Endothelial cell (in vitro differentiated cells): ENCODE results near the gene PSMC6. TPM values are rescaled to one million over a fixed set of nuclear protein-coding genes. Genes with fewer than 3 reads are reported as not detected.
"Not testable (repeated sequence)": the region's sequence is repeated elsewhere in the genome, so short reads cannot be mapped to it uniquely, and the experiment has no call there.

Experiments used
- DNase-seq: peaks from one replicate; pipeline ENCODE4 v3.0.0; 2021; ENCODE audit warnings: low spot score
- H3K27ac Mint-ChIP-seq: one replicate; pipeline ENCODE4 v1.8.0; 2021; ENCODE audit warnings: mixed read lengths, inconsistent platforms; ENCODE audit not compliant: unreplicated experiment
- H3K27me3 Mint-ChIP-seq: one replicate; pipeline ENCODE4 v1.8.0; 2021; ENCODE audit warnings: mild to moderate bottlenecking, moderate library complexity, mixed read lengths, inconsistent platforms; ENCODE audit not compliant: unreplicated experiment
- H3K36me3 Mint-ChIP-seq: one replicate; pipeline ENCODE4 v1.8.0; 2021; ENCODE audit warnings: mild to moderate bottlenecking, low read depth, mixed read lengths, inconsistent platforms; ENCODE audit not compliant: unreplicated experiment
- H3K4me1 Mint-ChIP-seq: one replicate; pipeline ENCODE4 v1.8.0; 2021; ENCODE audit warnings: mild to moderate bottlenecking, mixed read lengths, inconsistent platforms; ENCODE audit not compliant: unreplicated experiment
- H3K4me3 Mint-ChIP-seq: one replicate; pipeline ENCODE4 v1.8.0; 2021; ENCODE audit warnings: mild to moderate bottlenecking, mixed read lengths, inconsistent platforms; ENCODE audit not compliant: unreplicated experiment
- H3K9me3 Mint-ChIP-seq: one replicate; pipeline ENCODE4 v1.8.0; 2021; ENCODE audit warnings: mixed read lengths, inconsistent platforms; ENCODE audit not compliant: unreplicated experiment
- total RNA-seq: library from RNA; stranded (reverse); fragmentation: NEBNext Ultra II Directional; extraction: Animal tissue kit (Norgen Biotek cat#: 25700); gene quantifications from one replicate; pipeline ENCODE4 v1.2.1, GENCODE V29; 2021; ENCODE audit not compliant: unreplicated experiment
- TF ChIP-seq, protein P1 (sequence below): fragments of 200-600 bp; sonication (generic); IDR thresholded peaks from one replicate; pipeline ENCODE4 v1.5.0; 2021; ENCODE audit warnings: antibody characterized with exemption; ENCODE audit not compliant: unreplicated experiment

The PSMC6 gene
- total RNA-seq, 1 donor from 2014 or later, result 75.7 TPM

GRCh38 chr14:52740751-52741150 lies 33.8 kb downstream of the PSMC6 start:
- H3K27me3 Mint-ChIP-seq, result no peaks in the 10 kb centered on the region
- no peaks in the 10 kb centered on the region for H3K9me3 Mint-ChIP-seq
- H3K36me3 Mint-ChIP-seq, result no peaks in the 10 kb centered on the region
- TF ChIP-seq, protein P1, sequence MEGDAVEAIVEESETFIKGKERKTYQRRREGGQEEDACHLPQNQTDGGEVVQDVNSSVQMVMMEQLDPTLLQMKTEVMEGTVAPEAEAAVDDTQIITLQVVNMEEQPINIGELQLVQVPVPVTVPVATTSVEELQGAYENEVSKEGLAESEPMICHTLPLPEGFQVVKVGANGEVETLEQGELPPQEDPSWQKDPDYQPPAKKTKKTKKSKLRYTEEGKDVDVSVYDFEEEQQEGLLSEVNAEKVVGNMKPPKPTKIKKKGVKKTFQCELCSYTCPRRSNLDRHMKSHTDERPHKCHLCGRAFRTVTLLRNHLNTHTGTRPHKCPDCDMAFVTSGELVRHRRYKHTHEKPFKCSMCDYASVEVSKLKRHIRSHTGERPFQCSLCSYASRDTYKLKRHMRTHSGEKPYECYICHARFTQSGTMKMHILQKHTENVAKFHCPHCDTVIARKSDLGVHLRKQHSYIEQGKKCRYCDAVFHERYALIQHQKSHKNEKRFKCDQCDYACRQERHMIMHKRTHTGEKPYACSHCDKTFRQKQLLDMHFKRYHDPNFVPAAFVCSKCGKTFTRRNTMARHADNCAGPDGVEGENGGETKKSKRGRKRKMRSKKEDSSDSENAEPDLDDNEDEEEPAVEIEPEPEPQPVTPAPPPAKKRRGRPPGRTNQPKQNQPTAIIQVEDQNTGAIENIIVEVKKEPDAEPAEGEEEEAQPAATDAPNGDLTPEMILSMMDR, result no peak
- peaks cover 15% of the 10 kb centered on the region for H3K4me1 Mint-ChIP-seq
- no peak overlapping the region for H3K4me3 Mint-ChIP-seq
- H3K27ac Mint-ChIP-seq, result no peak overlapping the region
- DNase-seq, result no peak

DNA sequence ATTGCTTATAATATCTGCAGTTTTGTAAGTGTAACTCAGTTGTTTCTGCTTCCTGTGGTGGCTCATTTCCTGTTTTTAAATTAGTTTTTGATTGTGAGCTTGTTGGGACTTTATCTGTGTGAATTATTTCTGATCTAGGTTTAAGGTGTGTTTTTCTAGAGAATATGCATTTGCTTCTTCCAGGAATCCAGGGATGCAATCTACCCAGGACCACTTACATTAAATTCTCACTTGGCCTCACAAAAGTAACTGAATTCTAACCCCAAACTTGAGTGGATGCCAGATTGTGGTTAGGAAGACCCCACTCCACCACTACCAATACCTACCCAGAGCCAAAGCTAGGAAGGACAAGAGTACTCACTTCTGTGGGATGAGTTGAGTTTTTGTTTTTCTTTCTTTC lies 34.9 kb downstream of the PSMC6 start:
- Mint-ChIP-seq H3K9me3 (no peaks in the 10 kb centered on the region), H3K4me1 (peaks cover 11% of the 10 kb centered on the region), H3K4me3 (no peak overlapping the region), H3K27ac (no peak overlapping the region), H3K27me3 (no peaks in the 10 kb centered on the region), H3K36me3 (no peaks in the 10 kb centered on the region)
- TF ChIP-seq, protein P1, result no peak
- DNase-seq, result no peak

- peaks cover 8% of the 10 kb centered on the region for H3K36me3 Mint-ChIP-seq
- H3K27me3 Mint-ChIP-seq, result no peaks in the 10 kb centered on the region
- TF ChIP-seq, protein P1, result no peak
- no peak for DNase-seq
- H3K4me1 Mint-ChIP-seq, result no peaks in the 10 kb centered on the region
- no peak overlapping the region for H3K4me3 Mint-ChIP-seq
- no peak overlapping the region for H3K27ac Mint-ChIP-seq
- no peaks in the 10 kb centered on the region for H3K9me3 Mint-ChIP-seq
These were observed 41.8 kb downstream of the PSMC6 start for GRCh38 chr14:52748647-52749292.

DNA sequence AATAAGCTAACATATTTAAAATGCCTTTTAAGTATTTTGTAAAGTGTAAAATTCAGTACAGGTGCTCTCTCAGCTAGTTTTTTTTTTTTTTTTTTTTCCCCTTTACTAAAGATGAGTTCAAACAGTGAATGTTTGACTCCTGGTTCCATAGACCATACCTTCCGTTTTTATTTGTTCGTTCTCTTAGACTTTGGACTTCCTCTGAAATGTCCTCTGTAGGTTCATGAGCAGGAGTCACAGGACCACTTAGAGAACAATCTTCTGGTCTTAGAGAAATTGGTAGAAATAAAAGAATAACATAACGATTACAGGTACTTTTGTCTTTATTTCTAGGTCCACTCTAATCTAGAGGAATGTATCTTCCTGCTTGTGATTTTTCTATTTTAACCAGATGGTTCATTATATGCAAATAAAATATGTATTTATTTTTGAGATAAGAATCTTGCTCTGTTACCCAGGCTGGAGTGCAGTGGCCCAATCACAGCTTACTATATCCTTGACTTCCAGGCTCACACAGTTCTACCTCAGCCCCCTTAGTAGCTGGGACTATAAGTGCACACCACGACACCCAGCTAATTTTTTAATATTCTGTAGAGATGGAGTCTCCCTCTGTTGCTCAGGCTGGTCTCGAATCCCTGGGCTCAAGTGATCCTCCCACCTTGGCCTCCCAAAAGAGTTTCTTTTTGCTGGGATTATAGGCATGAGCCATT lies 48.8 kb downstream of the PSMC6 start:
- Mint-ChIP-seq H3K9me3 (no peaks in the 10 kb centered on the region), H3K36me3 (no peaks in the 10 kb centered on the region), H3K4me3 (no peak overlapping the region), H3K4me1 (no peaks in the 10 kb centered on the region), H3K27ac (no peak overlapping the region), H3K27me3 (no peaks in the 10 kb centered on the region)
- TF ChIP-seq, protein P1, result no peak
- DNase-seq, result no peak

- H3K27ac Mint-ChIP-seq, result no peak overlapping the region
- TF ChIP-seq, protein P1, result no peak
- H3K27me3 Mint-ChIP-seq, result no peaks in the 10 kb centered on the region
- H3K4me1 Mint-ChIP-seq, result no peaks in the 10 kb centered on the region
- H3K9me3 Mint-ChIP-seq, result no peaks in the 10 kb centered on the region
- H3K4me3 Mint-ChIP-seq, result no peak overlapping the region
- DNase-seq, result no peak
- H3K36me3 Mint-ChIP-seq, result peaks cover 4% of the 10 kb centered on the region
These were observed 52.1 kb downstream of the PSMC6 start for GRCh38 chr14:52759145-52759544.

GRCh38 chr14:52762923-52763322 lies 55.9 kb downstream of the PSMC6 start:
- not testable (repeated sequence) for H3K4me1 Mint-ChIP-seq, H3K27ac Mint-ChIP-seq, H3K27me3 Mint-ChIP-seq, H3K4me3 Mint-ChIP-seq, DNase-seq, H3K9me3 Mint-ChIP-seq, H3K36me3 Mint-ChIP-seq
